ENCODE results near the gene PRSS38. TPM values are rescaled to one million over a fixed set of nuclear protein-coding genes. Genes with fewer than 3 reads are reported as not detected.

Gene PRSS38
- total RNA-seq, 2 experiments from 2014 or later, result not detected

GRCh38 chr1:227789084-227790033, 26.1 kb upstream of the PRSS38 start:
- Histone ChIP-seq H3K36me3 (ENCODE audit: insufficient read depth, low read length) (no peaks in the 10 kb centered on the region), H3K9me3 (ENCODE audit: control insufficient read depth in 1 of 2, insufficient read depth in 1 of 2, low read length in 2 of 2) (no peaks in the 10 kb centered on the region), H3K4me1 (ENCODE audit: insufficient read depth, low read length) (peaks cover 39% of the 10 kb centered on the region), H3K4me3 (ENCODE audit: low read length) (peak overlapping the region; percentile 74), H3K27ac (ENCODE audit: low read depth in 1 of 2, low read length in 2 of 2) (peak overlapping the region in 1 of 2 donors; percentile 15), H3K27me3 (ENCODE audit: control insufficient read depth in 1 of 2, insufficient read depth in 2 of 2, low read length in 2 of 2) (no peaks in the 10 kb centered on the region)
- CTCF ChIA-PET, result no interaction called here
- peaks cover 34% of the 10 kb centered on the region for H3K4me1 Mint-ChIP-seq (ENCODE audit: low read depth)
- TF ChIP-seq CTCF (IDR thresholded peaks at IDR 0.05), result no peak
- ATAC-seq (ENCODE audit: poor library complexity) (no peak), DNase-seq (peak in 1 of 14 experiments; percentile 41)
- H3K27ac Mint-ChIP-seq, result peak overlapping the region; percentile 82
- intact Hi-C loops (cut with DNase I, micrococcal nuclease), result loop anchor here (2.0 to 10.0 kb wide), 7 partner anchors 27 to 1838 kb away; partner anchors contain the start of genes ARF1 (in 1 of the 2), IBA57 (in 1 of the 2), TAF5L (in 1 of the 2) and TRIM11 (in 1 of the 2)
- H3K27me3 Mint-ChIP-seq, result no peaks in the 10 kb centered on the region
- no peaks in the 10 kb centered on the region for H3K9me3 Mint-ChIP-seq
- no peaks in the 10 kb centered on the region for H3K36me3 Mint-ChIP-seq (ENCODE audit: low read depth)
- POLR2A ChIA-PET, result interaction anchor here (1.9 kb wide), 1 partner anchor 24 kb away, joined by 37 read pairs; no protein-coding TSS in a partner anchor
- H3K4me3 Mint-ChIP-seq, result peak overlapping the region; percentile 89

- Histone ChIP-seq H3K27ac (ENCODE audit: low read depth in 1 of 2, low read length in 2 of 2) (no peak overlapping the region), H3K9me3 (ENCODE audit: control insufficient read depth in 1 of 2, insufficient read depth in 1 of 2, low read length in 2 of 2) (no peaks in the 10 kb centered on the region), H3K4me3 (ENCODE audit: low read length) (no peak overlapping the region), H3K36me3 (ENCODE audit: insufficient read depth, low read length) (no peaks in the 10 kb centered on the region), H3K4me1 (ENCODE audit: insufficient read depth, low read length) (peaks cover 39% of the 10 kb centered on the region), H3K27me3 (ENCODE audit: control insufficient read depth in 1 of 2, insufficient read depth in 2 of 2, low read length in 2 of 2) (no peaks in the 10 kb centered on the region)
- H3K27me3 Mint-ChIP-seq, result no peaks in the 10 kb centered on the region
- H3K27ac Mint-ChIP-seq, result no peak overlapping the region
- H3K4me1 Mint-ChIP-seq (ENCODE audit: low read depth), result peaks cover 34% of the 10 kb centered on the region
- DNase-seq (no peak), ATAC-seq (ENCODE audit: poor library complexity) (no peak)
- H3K4me3 Mint-ChIP-seq, result no peak overlapping the region
- no peak for TF ChIP-seq CTCF (IDR thresholded peaks at IDR 0.05)
- ChIA-PET CTCF (no interaction called here), POLR2A (no interaction called here)
- H3K9me3 Mint-ChIP-seq, result no peaks in the 10 kb centered on the region
- intact Hi-C loops (cut with DNase I, micrococcal nuclease), result no loop called here
- no peaks in the 10 kb centered on the region for H3K36me3 Mint-ChIP-seq (ENCODE audit: low read depth)
Measured at GRCh38 chr1:227790034-227790400, 25.5 kb upstream of the PRSS38 start.

DNA sequence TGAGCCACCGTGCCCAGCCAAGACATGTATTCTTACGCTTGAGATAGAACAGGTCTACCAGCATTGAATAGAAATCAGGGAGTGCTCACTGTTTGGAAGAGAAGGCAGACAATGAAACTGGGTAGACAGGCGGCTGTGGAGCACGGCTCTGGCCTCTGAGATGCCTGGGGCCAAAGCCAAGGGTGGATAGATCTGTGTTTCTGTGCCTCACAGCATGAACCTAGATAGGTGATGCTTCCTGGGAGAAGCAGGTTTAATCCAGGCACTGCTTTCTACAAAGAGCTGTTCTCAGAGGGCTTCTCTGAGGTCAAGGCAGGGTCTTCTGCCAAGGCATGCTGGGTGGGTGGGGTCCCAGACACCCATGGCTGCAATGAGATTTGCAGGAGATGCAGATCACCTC, 24.6 kb upstream of the PRSS38 start:
- intact Hi-C loops (cut with DNase I, micrococcal nuclease), result no loop called here
- H3K27ac Mint-ChIP-seq, result peak overlapping the region; percentile 43
- ATAC-seq (ENCODE audit: poor library complexity), result no peak

More for the DNA sequence above, 24.6 kb upstream of the PRSS38 start:
- no peak overlapping the region for H3K4me3 ChIP-seq (ENCODE audit: low read length)
- H3K27ac ChIP-seq (ENCODE audit: low read depth in 1 of 2, low read length in 2 of 2), result no peak overlapping the region
- H3K4me3 Mint-ChIP-seq, result peak overlapping the region; percentile 50
- H3K9me3 ChIP-seq (ENCODE audit: control insufficient read depth in 1 of 2, insufficient read depth in 1 of 2, low read length in 2 of 2), result no peaks in the 10 kb centered on the region
- H3K36me3 ChIP-seq (ENCODE audit: insufficient read depth, low read length), result no peaks in the 10 kb centered on the region
- no peaks in the 10 kb centered on the region for H3K36me3 Mint-ChIP-seq (ENCODE audit: low read depth)
- ChIA-PET CTCF (no interaction called here), POLR2A (no interaction called here)
- peak in 1 of 14 experiments; percentile 10 for DNase-seq
- no peak for TF ChIP-seq CTCF (IDR thresholded peaks at IDR 0.05)
- H3K4me1 ChIP-seq (ENCODE audit: insufficient read depth, low read length), result peaks cover 36% of the 10 kb centered on the region
- H3K27me3 ChIP-seq (ENCODE audit: control insufficient read depth in 1 of 2, insufficient read depth in 2 of 2, low read length in 2 of 2), result no peaks in the 10 kb centered on the region
- H3K9me3 Mint-ChIP-seq, result no peaks in the 10 kb centered on the region
- H3K27me3 Mint-ChIP-seq, result no peaks in the 10 kb centered on the region
- peaks cover 29% of the 10 kb centered on the region for H3K4me1 Mint-ChIP-seq (ENCODE audit: low read depth)

Data from CD4-positive, alpha-beta T cell (primary cell).